Activated T-helper 1 cell treated with Interleukin-2 at 50 U/mL for 16 hours (primary cell): Measurements from ENCODE around the gene MPZ.
"Not testable (repeated sequence)": the region's sequence is repeated elsewhere in the genome, so short reads cannot be mapped to it uniquely, and the experiment has no call there.

ENCODE experiments used
- DNase-seq: peaks from one replicate; pipeline ENCODE4 v3.0.0-alpha.2; 2020; ENCODE audit warnings: low read depth

MPZ gene

GRCh38 chr1:161309868-161310267, at the start of gene MPZ:
Gene MPZ (minus strand): TSS chr1:161309968. CDS start chr1:161309905, 63 bp downstream.
- DNase-seq: no peak

DNA sequence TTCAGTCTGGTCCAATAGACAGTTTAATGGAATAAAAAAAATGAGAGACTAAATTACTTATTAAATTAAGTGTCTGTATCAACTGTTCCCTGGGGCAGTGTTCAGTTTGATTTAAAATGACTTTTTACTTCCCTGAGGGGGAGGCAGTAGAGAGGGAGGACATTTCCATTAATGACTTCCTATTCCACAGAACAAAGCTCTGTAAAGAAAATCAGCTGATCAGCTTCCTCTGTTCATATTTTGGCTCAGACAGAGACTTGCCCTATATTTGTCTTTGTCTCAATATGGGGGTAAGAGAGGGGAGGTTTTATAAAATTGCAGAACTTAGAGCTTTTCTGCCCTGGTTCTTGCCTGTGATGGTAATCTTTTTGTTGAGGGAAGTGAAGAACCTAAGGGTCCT, 49.5 kb upstream of the MPZ start:
- no peak for DNase-seq

DNA sequence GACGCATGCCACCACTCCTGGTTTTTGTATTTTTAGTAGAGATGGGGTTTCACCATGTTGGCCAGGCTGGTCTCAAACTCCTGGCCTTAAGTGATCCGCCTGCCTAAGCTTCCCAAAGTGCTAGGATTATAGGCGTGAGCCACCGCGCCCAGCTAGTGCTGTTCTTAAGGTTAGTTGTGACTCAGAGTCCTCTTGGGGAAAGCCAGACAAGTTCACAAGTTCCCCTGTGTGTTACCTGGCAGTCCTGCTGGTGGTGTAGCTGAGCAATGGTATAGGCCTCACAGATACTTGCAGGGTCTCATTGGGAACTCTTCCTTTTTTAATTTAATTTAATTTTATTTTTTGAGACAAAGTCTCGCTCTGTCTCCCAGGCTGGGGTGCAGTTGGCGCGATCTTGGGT, 47.3 kb upstream of the MPZ start:
- DNase-seq: no peak

DNA sequence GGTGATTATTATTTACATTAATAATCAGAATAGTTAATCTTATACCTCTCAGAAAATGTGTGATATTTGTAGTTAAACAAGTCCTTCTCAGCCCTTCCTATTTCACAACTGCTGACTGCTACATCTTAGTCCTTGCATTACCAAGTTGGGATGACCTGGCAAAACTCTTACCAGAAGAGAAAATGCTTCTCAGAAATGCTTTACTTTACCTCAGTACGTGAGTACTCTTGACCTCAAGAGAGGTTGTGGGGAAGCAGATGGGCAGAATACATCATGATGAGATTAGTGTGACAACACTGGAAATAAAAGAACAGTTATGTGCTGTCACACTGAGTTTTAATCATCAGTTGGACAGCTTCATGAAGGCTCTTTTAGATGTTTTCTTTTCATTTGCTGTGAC, 41.7 kb upstream of the MPZ start:
- no peak for DNase-seq

- DNase-seq: no peak
Observed at GRCh38 chr1:161350671-161351070, 40.9 kb upstream of the MPZ start.

DNA sequence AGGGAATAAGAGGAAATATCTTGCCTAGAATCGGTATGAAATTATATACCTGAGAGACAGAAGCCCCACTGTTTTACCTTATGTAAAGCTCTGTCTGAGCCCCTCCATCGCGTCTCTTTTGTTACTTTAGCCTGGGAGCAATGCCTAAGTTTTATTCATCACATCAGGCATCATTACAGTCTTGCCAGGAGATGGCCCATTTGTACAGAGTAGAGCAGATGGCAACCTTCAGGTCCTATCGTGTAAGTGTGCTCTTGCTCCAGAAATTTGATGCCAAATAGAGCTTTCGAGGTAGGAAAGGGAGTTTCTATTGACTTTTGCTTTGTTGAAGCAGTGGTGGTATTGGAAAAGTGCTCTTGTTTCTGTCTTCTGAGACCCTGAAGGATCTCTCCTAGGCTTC, 33.1 kb upstream of the MPZ start:
- no peak for DNase-seq

DNA sequence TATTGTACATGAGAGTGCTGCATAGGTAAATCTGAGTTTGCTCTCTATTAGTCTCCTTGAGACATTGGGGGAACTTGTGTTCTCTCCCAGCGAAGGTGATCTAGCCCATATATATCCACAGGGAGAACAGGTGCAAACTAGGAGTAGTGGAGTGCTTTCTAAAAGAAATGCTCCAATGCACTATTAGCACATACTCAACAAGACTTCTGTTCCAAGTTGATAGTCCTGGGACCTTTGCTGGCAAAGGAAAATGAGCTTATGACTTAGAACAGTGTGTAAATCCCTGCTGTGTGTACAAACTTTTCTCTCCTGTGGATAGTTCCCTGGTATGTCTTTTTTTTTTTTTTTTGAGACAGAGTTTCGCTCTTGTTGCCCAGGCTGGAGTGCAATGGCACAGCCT, 32.4 kb upstream of the MPZ start:
- no peak for DNase-seq

DNA sequence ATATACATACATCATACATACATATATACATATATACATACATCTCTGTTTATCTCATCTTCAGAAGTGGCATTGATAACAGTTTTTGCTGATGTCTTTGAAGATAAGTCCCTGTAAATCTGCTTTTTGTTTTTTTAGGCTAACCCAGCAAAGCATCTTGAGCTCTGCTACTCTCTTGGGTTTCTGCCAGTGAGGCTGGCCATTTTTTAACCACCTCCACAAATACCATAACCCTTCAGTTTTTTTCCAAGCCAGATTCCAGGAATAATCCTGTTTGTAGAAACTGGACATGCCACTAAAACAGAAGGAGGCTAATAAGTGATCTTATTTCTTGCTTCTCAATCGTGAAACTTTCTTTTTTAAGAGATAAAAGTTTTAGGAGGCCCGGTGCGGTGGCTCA, 26.0 kb upstream of the MPZ start:
- DNase-seq: no peak

DNA sequence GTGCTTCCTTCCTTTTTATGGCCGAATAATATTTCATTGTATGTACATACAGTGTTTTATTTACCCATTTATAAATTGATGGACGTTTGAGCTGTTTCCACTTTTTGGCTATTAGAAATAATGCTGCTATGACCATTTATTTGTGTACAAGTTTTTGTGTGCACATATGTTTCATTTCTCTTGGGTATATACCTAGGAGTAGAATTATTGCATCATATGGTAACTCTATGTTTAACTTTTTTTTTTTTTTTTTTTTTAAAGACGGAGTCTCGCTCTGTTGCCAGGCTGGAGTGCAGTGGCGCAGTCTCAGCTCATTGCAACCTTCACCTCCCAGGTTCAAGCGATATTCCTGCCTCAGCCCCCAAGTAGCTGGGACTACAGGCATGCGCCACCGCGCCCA, 23.4 kb upstream of the MPZ start:
- no peak for DNase-seq

GRCh38 chr1:161330346-161330745, 20.6 kb upstream of the MPZ start:
- no peak for DNase-seq

DNA sequence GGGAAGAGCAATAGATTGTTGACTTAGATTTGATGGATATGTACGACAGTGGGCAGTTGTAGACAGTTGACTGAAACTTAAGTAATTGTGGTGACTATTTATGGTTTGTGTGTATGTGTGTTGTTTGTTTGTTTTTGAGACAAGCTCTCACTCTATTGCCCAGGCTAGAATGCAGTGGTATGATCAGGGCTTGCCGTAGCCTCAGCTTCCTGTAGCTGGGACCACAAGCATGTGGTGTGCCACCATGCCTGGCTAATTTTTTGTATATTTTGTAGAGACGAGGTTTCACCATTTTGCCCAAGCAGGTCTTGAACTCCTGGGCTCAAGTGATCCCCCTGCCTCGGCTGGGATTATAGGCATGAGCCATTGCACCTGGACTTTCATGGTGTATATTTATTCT, 14.3 kb upstream of the MPZ start:
- no peak for DNase-seq

DNA sequence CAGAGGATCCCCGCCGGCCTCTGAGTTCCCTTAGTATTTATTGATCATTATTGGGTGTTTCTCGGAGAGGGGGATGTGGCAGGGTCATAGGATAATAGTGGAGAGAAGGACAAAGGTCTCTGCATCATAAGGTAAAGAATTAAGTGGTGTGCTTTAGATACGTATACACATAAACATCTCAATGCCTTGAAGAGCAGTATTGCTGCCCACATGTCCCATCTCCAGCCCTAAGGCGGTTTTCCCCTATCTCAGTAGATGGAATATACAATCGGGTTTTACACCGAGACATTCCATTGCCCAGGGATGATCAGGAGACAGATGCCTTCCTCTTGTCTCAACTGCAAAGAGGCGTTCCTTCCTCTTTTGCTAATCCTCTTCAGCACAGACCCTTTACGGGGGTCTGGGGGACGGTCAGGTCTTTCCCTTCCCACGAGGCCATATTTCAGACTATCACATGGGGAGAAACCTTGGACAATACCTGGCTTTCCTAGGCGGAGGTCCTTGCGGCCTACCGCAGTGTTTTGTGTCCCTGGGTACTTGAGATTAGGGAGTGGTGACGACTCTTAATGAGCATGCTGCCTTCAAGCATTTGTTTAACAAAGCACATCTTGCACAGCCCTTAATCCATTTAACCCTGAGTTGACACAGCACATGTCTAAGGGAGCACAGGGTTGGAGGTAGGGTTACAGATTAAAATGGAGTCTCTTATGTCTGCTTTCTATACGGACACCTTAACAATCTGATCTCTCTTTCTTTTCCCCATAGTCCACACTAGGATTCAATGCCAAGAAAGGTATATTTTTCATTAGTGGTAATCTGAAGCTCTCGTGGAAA, 6.3 kb upstream of the MPZ start:
- DNase-seq: not testable (repeated sequence)

- peak; percentile 87 for DNase-seq
Observed at GRCh38 chr1:161314201-161314981, 4.6 kb upstream of the MPZ start, which contains the start of gene SDHC. Gene SDHC (plus strand): TSS chr1:161314381. CDS start chr1:161314406, 25 bp downstream.

GRCh38 chr1:161313554-161314200, 3.9 kb upstream of the MPZ start:
- DNase-seq: no peak

DNA sequence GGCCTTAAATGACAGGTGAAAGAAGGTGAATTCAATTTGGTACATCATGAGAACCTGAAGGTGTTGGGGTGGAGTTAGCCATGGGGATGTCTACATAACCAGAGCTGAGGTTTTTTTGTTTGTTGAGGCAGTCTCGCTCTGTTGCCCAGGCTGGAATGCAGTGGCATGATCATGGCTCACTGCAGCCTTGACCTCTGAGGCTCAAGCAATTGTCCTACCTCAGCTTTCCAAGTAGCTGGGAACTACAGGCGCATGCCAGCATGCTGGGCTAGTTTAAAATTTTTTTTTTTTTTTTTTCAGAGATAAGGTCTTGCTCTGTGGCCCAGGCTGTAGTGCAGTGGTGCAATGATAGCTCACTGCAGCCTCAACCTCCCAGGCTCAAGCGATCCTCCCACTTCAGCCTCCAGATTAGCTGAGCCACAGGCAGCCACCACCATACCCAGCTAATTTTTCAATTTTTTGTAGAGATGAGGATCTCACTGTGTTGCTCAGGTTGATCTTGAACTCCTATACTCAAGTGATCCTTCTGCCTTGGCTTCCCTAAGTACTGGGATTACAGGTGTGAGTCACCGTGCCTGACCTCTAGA, 1.9 kb upstream of the MPZ start:
- no peak for DNase-seq

DNA sequence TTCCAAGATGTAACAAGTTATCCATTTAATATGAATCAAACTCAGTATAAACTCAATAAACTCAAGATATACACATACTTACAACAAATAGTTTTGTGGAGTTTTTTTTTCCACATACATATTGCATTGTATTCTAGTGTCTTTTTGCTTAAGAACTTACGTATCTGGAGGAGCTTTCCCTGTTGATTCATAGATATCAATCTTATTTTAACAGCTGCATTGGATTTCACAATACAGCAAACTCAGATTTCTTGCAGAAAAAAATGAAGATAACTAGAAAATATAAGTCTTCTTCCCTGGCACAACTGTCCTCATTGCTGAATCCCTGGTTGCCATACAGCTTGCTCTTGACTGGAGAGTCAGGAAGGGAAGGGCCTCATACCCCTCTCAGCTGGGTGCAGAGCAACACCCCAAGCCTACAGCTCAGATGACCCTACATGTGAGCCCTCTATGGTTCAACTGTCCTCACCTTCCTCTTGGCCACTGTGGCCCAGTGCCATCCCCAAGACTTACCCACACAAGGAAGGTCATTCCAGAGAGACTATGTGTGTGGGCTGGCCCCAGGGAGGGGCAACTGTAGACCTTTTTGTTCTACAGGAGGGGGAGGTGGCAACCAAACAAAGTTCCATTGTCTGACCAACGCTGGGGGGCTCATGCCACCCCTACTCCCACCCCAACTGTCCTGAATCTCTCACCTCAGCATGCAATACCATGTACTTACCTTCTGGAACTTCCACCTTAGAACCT, 1.7 kb downstream of the MPZ start:
- DNase-seq: no peak

GRCh38 chr1:161307230-161307768, 2.5 kb downstream of the MPZ start:
- no peak for DNase-seq

DNA sequence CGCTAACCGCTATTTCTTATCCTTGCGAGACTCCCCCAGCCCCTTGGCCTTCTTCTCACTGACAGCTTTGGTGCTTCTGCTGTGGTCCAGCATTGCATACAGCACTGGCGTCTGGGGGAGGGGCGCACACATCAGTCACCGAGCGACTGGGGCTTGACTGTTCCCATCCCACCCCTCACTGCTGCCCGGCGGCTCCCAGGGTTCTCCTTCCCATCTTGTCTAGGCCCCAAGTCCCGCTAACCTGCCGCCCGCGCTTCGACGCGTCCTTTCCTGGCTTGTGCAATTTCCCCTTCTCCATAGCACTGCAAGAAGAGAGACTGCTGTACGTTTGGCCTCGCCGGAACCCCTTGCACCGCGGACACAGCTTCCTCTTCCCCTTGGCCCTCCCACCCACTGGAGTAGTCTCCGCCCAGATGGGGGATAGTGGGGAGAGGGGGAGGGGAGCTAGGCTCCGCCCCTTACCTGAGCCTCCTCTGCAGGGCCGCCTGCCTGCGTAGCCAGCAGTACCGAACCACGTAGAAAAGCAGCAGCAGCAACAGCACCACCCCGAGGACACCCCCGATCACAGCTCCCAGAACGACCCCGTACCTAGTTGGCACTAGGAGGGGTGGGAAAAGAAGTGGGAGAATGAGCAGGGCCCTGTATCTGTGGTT, 3.8 kb downstream of the MPZ start:
- peak; percentile 81 for DNase-seq

- DNase-seq: no peak
Observed at GRCh38 chr1:161304927-161305866, 4.6 kb downstream of the MPZ start.

DNA sequence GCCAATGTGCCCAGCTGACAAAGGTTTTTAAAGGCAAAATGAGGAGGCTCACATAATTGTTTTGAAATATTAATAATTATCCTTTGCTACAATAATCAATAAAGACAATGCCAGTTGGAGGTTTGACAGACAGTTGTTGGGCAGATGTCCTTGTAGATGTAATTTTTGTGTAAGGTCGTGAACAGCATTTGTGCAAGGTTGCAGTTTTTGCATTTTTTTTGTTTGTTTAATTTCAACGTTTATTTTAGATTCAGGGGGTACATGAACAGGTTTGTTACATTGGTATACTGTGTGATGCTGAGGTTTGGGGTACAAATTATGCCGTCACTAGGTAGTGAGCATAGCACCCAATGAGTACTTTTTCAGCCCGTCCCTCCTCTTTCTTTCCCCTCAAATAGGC, 9.3 kb downstream of the MPZ start:
- no peak for DNase-seq
